Testis (tissue), 2 donors: Measurements from ENCODE around the gene ADH7.

ENCODE experiments used
- CTCF ChIP-seq, 3 experiments: fragments of 450-650 bp in 2 of 3; fragments of 200-600 bp in 1 of 3; sonication (generic) in 1 of 3; IDR thresholded peaks; one replicate each; pipeline ENCODE4 v1.5.1; 2016 to 2019; ENCODE audit warnings: antibody characterized with exemption in 3 of 3, mild to moderate bottlenecking in 2 of 3, moderate library complexity in 1 of 3
- POLR2A ChIP-seq: fragments of 450-650 bp; IDR thresholded peaks from one replicate; pipeline ENCODE4 v1.6.1; 2017; ENCODE audit warnings: antibody characterized with exemption, mild to moderate bottlenecking, moderate library complexity

- TF ChIP-seq POLR2A = no peak
- no peak for TF ChIP-seq CTCF (IDR thresholded peaks at IDR 0.05)
Observed at GRCh38 chr4:99394896-99395295, 40.2 kb downstream of the ADH7 start.
